ENCODE measurements around the gene GNG12.

DNA sequence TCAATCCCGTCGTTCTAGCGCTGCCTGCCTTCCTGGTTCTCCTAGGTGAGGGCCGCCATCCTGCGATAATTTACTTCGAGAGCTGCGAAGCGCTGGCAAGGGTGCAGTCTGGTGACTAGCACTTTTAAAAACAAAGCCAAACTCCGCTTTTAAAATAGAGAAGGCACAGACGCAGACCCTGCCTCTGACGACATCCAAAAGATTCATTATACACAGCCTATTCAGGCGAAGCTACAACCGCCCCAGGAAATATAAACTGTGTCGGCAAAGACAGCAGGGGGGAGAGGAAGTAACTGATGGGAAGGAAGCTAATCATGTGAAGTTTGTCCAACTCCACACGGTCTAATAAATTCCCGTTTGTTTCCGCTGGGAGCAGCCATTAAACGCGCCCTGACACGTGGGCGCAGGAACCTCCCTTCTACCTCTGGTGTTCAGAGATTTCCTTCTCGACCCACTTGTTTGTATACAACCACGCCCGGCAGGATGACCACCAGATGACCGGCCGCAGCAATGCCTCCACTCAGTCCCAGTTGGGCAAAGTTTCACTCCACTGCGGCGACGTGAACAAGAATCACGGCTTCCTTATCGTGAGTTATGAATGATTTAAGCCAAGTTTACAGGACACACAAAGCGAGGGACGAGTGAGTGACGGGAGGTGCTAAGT, 1.3 kb downstream of the GNG12 start:
- TF ChIP-seq, protein P1, sequence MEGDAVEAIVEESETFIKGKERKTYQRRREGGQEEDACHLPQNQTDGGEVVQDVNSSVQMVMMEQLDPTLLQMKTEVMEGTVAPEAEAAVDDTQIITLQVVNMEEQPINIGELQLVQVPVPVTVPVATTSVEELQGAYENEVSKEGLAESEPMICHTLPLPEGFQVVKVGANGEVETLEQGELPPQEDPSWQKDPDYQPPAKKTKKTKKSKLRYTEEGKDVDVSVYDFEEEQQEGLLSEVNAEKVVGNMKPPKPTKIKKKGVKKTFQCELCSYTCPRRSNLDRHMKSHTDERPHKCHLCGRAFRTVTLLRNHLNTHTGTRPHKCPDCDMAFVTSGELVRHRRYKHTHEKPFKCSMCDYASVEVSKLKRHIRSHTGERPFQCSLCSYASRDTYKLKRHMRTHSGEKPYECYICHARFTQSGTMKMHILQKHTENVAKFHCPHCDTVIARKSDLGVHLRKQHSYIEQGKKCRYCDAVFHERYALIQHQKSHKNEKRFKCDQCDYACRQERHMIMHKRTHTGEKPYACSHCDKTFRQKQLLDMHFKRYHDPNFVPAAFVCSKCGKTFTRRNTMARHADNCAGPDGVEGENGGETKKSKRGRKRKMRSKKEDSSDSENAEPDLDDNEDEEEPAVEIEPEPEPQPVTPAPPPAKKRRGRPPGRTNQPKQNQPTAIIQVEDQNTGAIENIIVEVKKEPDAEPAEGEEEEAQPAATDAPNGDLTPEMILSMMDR (IDR thresholded peaks at IDR 0.05 in 4 of 5, conservative IDR thresholded peaks at IDR 0.05 in 1 of 5) = peak in 1 of 5 experiments; percentile 10
- peak; percentile 21 to 59 for TF ChIP-seq POLR2A (IDR thresholded peaks at IDR 0.05)
